ENCODE data around the gene TMED3.
A peak's percentile ranks its signal among the peaks of the same experiment; 100 is the strongest.

Gene TMED3

GRCh38 chr15:79339588-79340314 is 28.8 kb downstream of the TMED3 start:
- Histone ChIP-seq H3K4me3 (ENCODE audit: low read depth, low read length) (no peak overlapping the region), H3K9me3 (ENCODE audit: control insufficient read depth, low read length) (no peaks in the 10 kb centered on the region), H2AFZ (no peak overlapping the region), H3K4me1 (no peaks in the 10 kb centered on the region), H3K27ac (no peak overlapping the region), H3K79me2 (no peaks in the 10 kb centered on the region), H3K9ac (no peak overlapping the region), H3K4me2 (ENCODE audit: low read length) (no peak overlapping the region), H3K27me3 (ENCODE audit: control insufficient read depth, insufficient read depth, low read length) (no peaks in the 10 kb centered on the region), H3K36me3 (ENCODE audit: control insufficient read depth, insufficient read depth, low read length) (no peaks in the 10 kb centered on the region)
- peak; percentile 70 for TF ChIP-seq CTCF (IDR thresholded peaks at IDR 0.05)

- H3K27ac ChIP-seq: no peak overlapping the region
These were observed 29.3 kb downstream of the TMED3 start for GRCh38 chr15:79340315-79340602.

DNA sequence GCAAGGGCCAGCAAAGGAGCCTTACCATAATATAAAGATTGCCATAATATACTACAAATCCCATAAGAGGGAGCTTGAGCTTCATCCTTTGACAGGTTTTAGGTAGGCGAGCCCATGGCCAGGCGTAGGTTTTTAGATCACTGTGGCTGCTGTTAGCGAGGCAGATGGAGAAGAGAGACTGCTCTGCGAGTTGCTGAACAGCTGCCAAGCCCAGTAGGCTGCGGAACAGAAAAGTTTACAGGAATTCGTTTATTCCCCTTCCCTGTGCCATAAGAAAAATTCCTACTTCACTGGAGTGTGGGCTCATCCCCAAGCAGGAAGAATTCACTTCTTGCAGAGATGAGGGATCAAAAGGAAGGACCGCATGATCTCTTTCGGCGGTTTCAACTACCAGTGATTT is 30.5 kb downstream of the TMED3 start:
- no peak overlapping the region for H3K27ac ChIP-seq
- H3K36me3 ChIP-seq (ENCODE audit: control insufficient read depth, insufficient read depth, low read length): no peaks in the 10 kb centered on the region
- H3K9me3 ChIP-seq (ENCODE audit: control insufficient read depth, low read length): no peaks in the 10 kb centered on the region
- no peak overlapping the region for H3K4me2 ChIP-seq (ENCODE audit: low read length)
- no peak overlapping the region for H2AFZ ChIP-seq
- no peak overlapping the region for H3K4me3 ChIP-seq (ENCODE audit: low read depth, low read length)
- no peaks in the 10 kb centered on the region for H3K4me1 ChIP-seq
- no peak overlapping the region for H3K9ac ChIP-seq
- H3K79me2 ChIP-seq: no peaks in the 10 kb centered on the region
- no peak for TF ChIP-seq CTCF (IDR thresholded peaks at IDR 0.05)
- H3K27me3 ChIP-seq (ENCODE audit: control insufficient read depth, insufficient read depth, low read length): no peaks in the 10 kb centered on the region

More at GRCh38 chr15:79340315-79340602, 29.3 kb downstream of the TMED3 start:
- Histone ChIP-seq H3K79me2 (no peaks in the 10 kb centered on the region), H3K4me2 (ENCODE audit: low read length) (no peak overlapping the region), H3K36me3 (ENCODE audit: control insufficient read depth, insufficient read depth, low read length) (no peaks in the 10 kb centered on the region), H3K4me1 (no peaks in the 10 kb centered on the region), H2AFZ (no peak overlapping the region), H3K9me3 (ENCODE audit: control insufficient read depth, low read length) (no peaks in the 10 kb centered on the region), H3K27me3 (ENCODE audit: control insufficient read depth, insufficient read depth, low read length) (no peaks in the 10 kb centered on the region), H3K4me3 (ENCODE audit: low read depth, low read length) (no peak overlapping the region), H3K9ac (no peak overlapping the region)
- no peak for TF ChIP-seq CTCF (IDR thresholded peaks at IDR 0.05)

- no peak for TF ChIP-seq CTCF (IDR thresholded peaks at IDR 0.05)
- Histone ChIP-seq H3K36me3 (ENCODE audit: control insufficient read depth, insufficient read depth, low read length) (no peaks in the 10 kb centered on the region), H3K4me3 (ENCODE audit: low read depth, low read length) (no peak overlapping the region), H3K27me3 (ENCODE audit: control insufficient read depth, insufficient read depth, low read length) (no peaks in the 10 kb centered on the region), H3K9me3 (ENCODE audit: control insufficient read depth, low read length) (no peaks in the 10 kb centered on the region), H3K27ac (no peak overlapping the region), H3K4me1 (no peaks in the 10 kb centered on the region), H3K4me2 (ENCODE audit: low read length) (no peak overlapping the region), H2AFZ (no peak overlapping the region), H3K79me2 (no peaks in the 10 kb centered on the region), H3K9ac (no peak overlapping the region)
These were observed 38.6 kb downstream of the TMED3 start for GRCh38 chr15:79349525-79349924.

DNA sequence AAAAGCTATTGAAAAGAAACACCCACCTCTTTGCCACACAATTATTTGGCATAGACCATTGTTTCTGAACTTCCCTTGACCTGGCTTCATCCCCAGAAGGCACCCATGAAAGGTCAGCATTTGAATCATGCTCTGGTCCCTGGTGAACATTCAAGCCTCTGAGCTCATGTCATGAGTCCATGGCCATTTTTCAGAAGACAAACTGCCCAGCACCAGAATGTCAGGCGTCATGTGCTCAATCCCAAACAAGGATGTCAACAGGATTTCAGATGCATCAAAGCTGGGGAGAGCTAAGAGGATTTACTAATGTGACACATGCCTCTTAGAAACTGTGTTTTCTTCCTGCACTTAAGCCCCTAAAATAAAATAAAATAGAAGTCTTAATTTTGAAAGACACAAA is 41.3 kb downstream of the TMED3 start:
- H3K4me3 ChIP-seq (ENCODE audit: low read depth, low read length): no peak overlapping the region

More for the DNA sequence above, 41.3 kb downstream of the TMED3 start:
- Histone ChIP-seq H3K79me2 (no peaks in the 10 kb centered on the region), H3K4me2 (ENCODE audit: low read length) (no peak overlapping the region), H3K9me3 (ENCODE audit: control insufficient read depth, low read length) (no peaks in the 10 kb centered on the region), H3K4me1 (no peaks in the 10 kb centered on the region), H3K27me3 (ENCODE audit: control insufficient read depth, insufficient read depth, low read length) (no peaks in the 10 kb centered on the region), H3K9ac (no peak overlapping the region), H3K36me3 (ENCODE audit: control insufficient read depth, insufficient read depth, low read length) (no peaks in the 10 kb centered on the region), H3K27ac (no peak overlapping the region), H2AFZ (no peak overlapping the region)
- TF ChIP-seq CTCF (IDR thresholded peaks at IDR 0.05): no peak
